T-helper 17 cell (primary cell): ENCODE data around the gene THPO. TPM values are rescaled to one million over a fixed set of nuclear protein-coding genes. Genes with fewer than 3 reads are reported as not detected.
A peak's percentile ranks its signal among the peaks of the same experiment; 100 is the strongest.

Source experiments
- ATAC-seq: fragments of 150-1000 bp; cut with Tn5 transposase; 2 replicates; pipeline ENCODE4 v1.10.0; 2021; ENCODE audit warnings: mild to moderate bottlenecking, moderate library complexity
- DNase-seq, 3 donors: peaks; one replicate each; pipeline versions ENCODE4 v3.0.0 to v3.0.0-alpha.2; 2020 to 2021
- H3K9me3 ChIP-seq: one replicate; pipeline ENCODE4 v1.7.0; 2013; ENCODE audit warnings: low read length, mild to moderate bottlenecking; ENCODE audit not compliant: control insufficient read depth, poor library complexity, severe bottlenecking
- H3K27ac Mint-ChIP-seq: one replicate; pipeline ENCODE4 v1.8.0; 2022; ENCODE audit warnings: mild to moderate bottlenecking, moderate library complexity, mixed read lengths
- H3K27me3 Mint-ChIP-seq: one replicate; pipeline ENCODE4 v1.8.0; 2022; ENCODE audit warnings: mixed read lengths
- H3K36me3 Mint-ChIP-seq: one replicate; pipeline ENCODE4 v1.8.0; 2022; ENCODE audit warnings: low read depth, mixed read lengths
- H3K4me1 Mint-ChIP-seq: one replicate; pipeline ENCODE4 v1.8.0; 2022; ENCODE audit warnings: mild to moderate bottlenecking, mixed read lengths
- H3K4me3 Mint-ChIP-seq: one replicate; pipeline ENCODE4 v1.8.0; 2022; ENCODE audit warnings: mild to moderate bottlenecking, moderate library complexity, mixed read lengths
- total RNA-seq, 4 donors: library from RNA in 2 of 4; stranded (reverse) in 2 of 4; gene quantifications; one replicate each; pipeline ENCODE4 v1.2.3 and lab custom pipeline; 2022 to 2026

The THPO gene
- total RNA-seq = not detected
- 0 reads per million in 2 donors for total RNA-seq (lab: John Stamatoyannopoulos, UW)

GRCh38 chr3:184377882-184378445 is at the start of gene THPO:
Gene THPO, minus strand, starts transcription at chr3:184378207. Its CDS starts 1,948 bp downstream, at chr3:184376259.
- H3K4me3 Mint-ChIP-seq = peak within 1 kb of the TSS; percentile 88
- DNase-seq (no peak), ATAC-seq (no peak)
- H3K36me3 Mint-ChIP-seq = peaks cover 9% of the 10 kb centered on the region
- no peaks in the 10 kb centered on the region for H3K9me3 ChIP-seq
- H3K4me1 Mint-ChIP-seq = peaks cover 6% of the 10 kb centered on the region
- H3K27ac Mint-ChIP-seq = no peak within 1 kb of the TSS
- H3K27me3 Mint-ChIP-seq = peaks cover 67% of the 10 kb centered on the region

- no peak overlapping the region for H3K4me3 Mint-ChIP-seq
- no peaks in the 10 kb centered on the region for H3K4me1 Mint-ChIP-seq
- no peak overlapping the region for H3K27ac Mint-ChIP-seq
- H3K27me3 Mint-ChIP-seq = peaks cover 31% of the 10 kb centered on the region
- ATAC-seq (no peak), DNase-seq (no peak)
- H3K36me3 Mint-ChIP-seq = no peaks in the 10 kb centered on the region
- no peaks in the 10 kb centered on the region for H3K9me3 ChIP-seq
These were observed 48.7 kb upstream of the THPO start for GRCh38 chr3:184426691-184427141.

GRCh38 chr3:184423561-184423960 is 45.6 kb upstream of the THPO start:
- ATAC-seq (no peak), DNase-seq (no peak)
- no peaks in the 10 kb centered on the region for H3K9me3 ChIP-seq
- Mint-ChIP-seq H3K27me3 (peaks cover 29% of the 10 kb centered on the region), H3K36me3 (no peaks in the 10 kb centered on the region), H3K27ac (no peak overlapping the region), H3K4me1 (peaks cover 4% of the 10 kb centered on the region), H3K4me3 (no peak overlapping the region)

DNA sequence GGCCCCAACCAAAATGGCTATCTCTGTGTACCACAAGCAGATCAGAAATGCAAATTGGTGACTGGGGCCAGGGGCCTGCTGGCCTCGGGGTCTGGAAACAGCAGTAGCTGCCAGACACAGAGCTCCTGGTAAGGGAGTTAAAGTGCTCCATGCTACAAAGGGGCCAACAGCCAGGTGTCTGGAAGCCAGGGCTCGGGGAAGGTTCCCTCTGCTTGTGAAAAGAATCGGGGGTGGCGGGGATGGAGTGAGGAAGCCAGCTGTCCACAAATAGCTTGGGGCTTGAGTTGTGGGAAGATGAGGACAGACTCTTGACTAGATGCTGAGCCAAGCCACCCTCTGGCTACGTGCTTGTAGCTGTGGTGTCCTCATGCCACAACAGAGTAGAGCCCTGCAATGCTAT is 41.2 kb upstream of the THPO start:
- no peak overlapping the region for H3K4me3 Mint-ChIP-seq
- no peaks in the 10 kb centered on the region for H3K36me3 Mint-ChIP-seq
- peak overlapping the region; percentile 61 for H3K27ac Mint-ChIP-seq
- H3K4me1 Mint-ChIP-seq = peaks cover 8% of the 10 kb centered on the region
- no peaks in the 10 kb centered on the region for H3K27me3 Mint-ChIP-seq
- no peaks in the 10 kb centered on the region for H3K9me3 ChIP-seq
- DNase-seq (no peak), ATAC-seq (no peak)

- H3K4me1 Mint-ChIP-seq = peaks cover 8% of the 10 kb centered on the region
- H3K27me3 Mint-ChIP-seq = peaks cover 10% of the 10 kb centered on the region
- H3K4me3 Mint-ChIP-seq = no peak overlapping the region
- H3K9me3 ChIP-seq = no peaks in the 10 kb centered on the region
- H3K27ac Mint-ChIP-seq = no peak overlapping the region
- ATAC-seq (peak; percentile 99), DNase-seq (peak; percentile 36 to 57 (median 42))
- no peaks in the 10 kb centered on the region for H3K36me3 Mint-ChIP-seq
These were observed 39.8 kb upstream of the THPO start for GRCh38 chr3:184417619-184418327.

GRCh38 chr3:184415203-184415490 is 37.1 kb upstream of the THPO start:
- H3K27me3 Mint-ChIP-seq = peaks cover 17% of the 10 kb centered on the region
- H3K9me3 ChIP-seq = no peaks in the 10 kb centered on the region
- H3K36me3 Mint-ChIP-seq = peaks cover 3% of the 10 kb centered on the region
- H3K4me3 Mint-ChIP-seq = no peak overlapping the region
- DNase-seq = no peak
- no peak overlapping the region for H3K27ac Mint-ChIP-seq
- H3K4me1 Mint-ChIP-seq = peaks cover 7% of the 10 kb centered on the region
- ATAC-seq = no peak

DNA sequence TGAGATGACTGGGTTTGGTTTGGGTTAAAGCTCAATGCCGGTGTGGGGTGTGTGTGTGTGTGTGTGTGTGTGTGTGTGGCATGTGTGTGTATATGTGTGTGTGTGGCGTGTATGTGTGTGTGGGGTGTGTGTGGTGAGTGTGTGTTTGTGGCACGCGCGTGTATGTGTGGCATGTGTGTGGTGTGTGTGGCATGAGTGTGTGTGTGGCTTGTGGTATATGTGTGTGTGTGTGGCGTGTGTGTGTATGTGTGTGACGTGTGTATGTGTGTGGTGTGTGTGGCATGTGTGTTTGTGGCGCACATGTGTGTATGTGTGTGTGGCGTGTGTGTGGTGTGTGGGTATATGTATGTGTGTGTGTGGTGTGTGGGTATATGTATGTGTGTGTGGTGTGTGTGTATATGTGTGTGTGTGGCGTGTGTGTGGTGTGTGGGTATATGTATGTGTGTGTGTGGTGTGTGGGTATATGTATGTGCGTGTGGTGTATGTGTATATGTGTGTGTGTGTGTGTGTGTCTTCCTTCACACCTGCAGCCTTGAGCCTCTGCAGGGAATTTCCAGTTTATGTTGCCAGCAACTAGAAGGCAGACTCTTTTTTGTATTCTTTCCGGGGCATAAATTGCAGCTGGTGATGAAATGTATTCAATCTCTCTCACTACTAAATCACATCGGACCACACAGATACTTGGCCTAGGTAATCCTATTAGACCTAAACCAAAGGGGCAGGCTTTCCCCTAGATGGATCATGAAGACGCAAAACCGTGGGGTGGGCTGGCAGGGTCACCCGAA is 36.6 kb upstream of the THPO start:
- ATAC-seq (no peak), DNase-seq (no peak)
- H3K27ac Mint-ChIP-seq = no peak overlapping the region
- H3K27me3 Mint-ChIP-seq = peaks cover 17% of the 10 kb centered on the region
- H3K36me3 Mint-ChIP-seq = peaks cover 3% of the 10 kb centered on the region
- peaks cover 4% of the 10 kb centered on the region for H3K4me1 Mint-ChIP-seq
- no peak overlapping the region for H3K4me3 Mint-ChIP-seq
- H3K9me3 ChIP-seq = no peaks in the 10 kb centered on the region

GRCh38 chr3:184409946-184410500 is 32.0 kb upstream of the THPO start:
- peaks cover 3% of the 10 kb centered on the region for H3K36me3 Mint-ChIP-seq
- no peak for ATAC-seq
- no peaks in the 10 kb centered on the region for H3K4me1 Mint-ChIP-seq
- no peaks in the 10 kb centered on the region for H3K9me3 ChIP-seq
- H3K4me3 Mint-ChIP-seq = no peak overlapping the region
- no peak for DNase-seq
- H3K27me3 Mint-ChIP-seq = peaks cover 21% of the 10 kb centered on the region
- H3K27ac Mint-ChIP-seq = no peak overlapping the region

DNA sequence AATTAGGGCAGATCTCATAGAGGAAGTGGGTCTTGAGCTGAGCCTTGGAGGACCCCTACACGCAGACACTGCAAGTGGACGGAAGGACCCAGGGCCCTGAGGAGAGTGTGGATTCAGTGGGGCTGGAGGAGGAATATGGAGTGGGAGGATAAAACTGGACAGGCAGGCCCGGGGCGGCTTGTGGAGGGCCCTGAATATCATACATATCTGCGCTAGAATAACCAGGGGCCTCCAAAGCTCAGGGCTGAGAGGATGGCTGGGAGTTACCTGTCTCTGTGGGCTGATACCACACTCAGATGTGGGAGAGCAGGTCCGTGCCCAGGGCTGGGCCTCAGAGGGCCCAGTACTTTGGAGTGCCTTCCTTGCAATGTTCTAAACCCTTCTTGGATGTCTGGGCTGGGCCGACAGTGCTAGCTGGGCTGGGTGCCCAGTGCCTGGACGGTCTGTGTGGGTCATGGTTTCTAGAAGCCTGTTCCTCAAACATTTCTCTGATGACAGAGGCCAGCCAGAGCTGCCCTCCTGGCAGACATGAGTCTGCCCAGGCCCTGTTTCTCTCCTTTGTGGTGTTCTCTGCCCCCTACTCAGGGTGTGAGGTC is 31.4 kb upstream of the THPO start:
- no peaks in the 10 kb centered on the region for H3K9me3 ChIP-seq
- ATAC-seq (no peak), DNase-seq (no peak)
- H3K27me3 Mint-ChIP-seq = peaks cover 22% of the 10 kb centered on the region
- H3K4me1 Mint-ChIP-seq = no peaks in the 10 kb centered on the region
- H3K4me3 Mint-ChIP-seq = no peak overlapping the region
- peaks cover 3% of the 10 kb centered on the region for H3K36me3 Mint-ChIP-seq
- no peak overlapping the region for H3K27ac Mint-ChIP-seq

GRCh38 chr3:184405075-184406030 is 27.3 kb upstream of the THPO start:
- Mint-ChIP-seq H3K4me3 (no peak overlapping the region), H3K27ac (no peak overlapping the region), H3K27me3 (peaks cover 34% of the 10 kb centered on the region), H3K4me1 (no peaks in the 10 kb centered on the region), H3K36me3 (no peaks in the 10 kb centered on the region)
- DNase-seq (no peak), ATAC-seq (no peak)
- H3K9me3 ChIP-seq = no peaks in the 10 kb centered on the region

DNA sequence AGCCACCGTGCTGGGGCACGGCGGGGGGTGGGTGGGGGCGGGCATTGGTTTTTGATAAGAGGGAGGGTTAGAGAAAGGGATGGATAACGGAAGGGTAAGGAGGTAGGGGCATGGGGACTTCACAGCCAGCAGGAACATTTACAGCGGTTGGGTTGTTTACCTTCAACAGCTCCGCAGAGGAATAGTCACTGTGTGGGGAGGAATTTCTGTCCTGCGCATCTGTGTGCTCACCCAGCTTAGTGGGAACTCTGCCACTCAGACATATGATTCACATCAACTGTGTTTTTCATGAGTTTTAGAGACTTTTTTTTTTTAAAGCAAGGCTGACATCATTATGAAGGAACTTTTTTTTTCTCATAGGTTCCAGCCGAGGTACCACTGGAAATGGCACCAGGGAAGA is 21.4 kb upstream of the THPO start:
- H3K9me3 ChIP-seq = no peaks in the 10 kb centered on the region
- Mint-ChIP-seq H3K4me1 (no peaks in the 10 kb centered on the region), H3K27ac (no peak overlapping the region), H3K4me3 (no peak overlapping the region), H3K27me3 (peaks cover 46% of the 10 kb centered on the region), H3K36me3 (no peaks in the 10 kb centered on the region)
- DNase-seq = no peak
- ATAC-seq = no peak

GRCh38 chr3:184395320-184395660 is 17.3 kb upstream of the THPO start:
- Mint-ChIP-seq H3K27ac (no peak overlapping the region), H3K36me3 (no peaks in the 10 kb centered on the region), H3K4me3 (no peak overlapping the region), H3K4me1 (peaks cover 2% of the 10 kb centered on the region), H3K27me3 (peaks cover 40% of the 10 kb centered on the region)
- DNase-seq = no peak
- ATAC-seq = no peak
- H3K9me3 ChIP-seq = no peaks in the 10 kb centered on the region
